Measurements from ENCODE around the gene C4A.
"Not testable (repeated sequence)": the region's sequence is repeated elsewhere in the genome, so short reads cannot be mapped to it uniquely, and the experiment has no call there.

The C4A gene

DNA sequence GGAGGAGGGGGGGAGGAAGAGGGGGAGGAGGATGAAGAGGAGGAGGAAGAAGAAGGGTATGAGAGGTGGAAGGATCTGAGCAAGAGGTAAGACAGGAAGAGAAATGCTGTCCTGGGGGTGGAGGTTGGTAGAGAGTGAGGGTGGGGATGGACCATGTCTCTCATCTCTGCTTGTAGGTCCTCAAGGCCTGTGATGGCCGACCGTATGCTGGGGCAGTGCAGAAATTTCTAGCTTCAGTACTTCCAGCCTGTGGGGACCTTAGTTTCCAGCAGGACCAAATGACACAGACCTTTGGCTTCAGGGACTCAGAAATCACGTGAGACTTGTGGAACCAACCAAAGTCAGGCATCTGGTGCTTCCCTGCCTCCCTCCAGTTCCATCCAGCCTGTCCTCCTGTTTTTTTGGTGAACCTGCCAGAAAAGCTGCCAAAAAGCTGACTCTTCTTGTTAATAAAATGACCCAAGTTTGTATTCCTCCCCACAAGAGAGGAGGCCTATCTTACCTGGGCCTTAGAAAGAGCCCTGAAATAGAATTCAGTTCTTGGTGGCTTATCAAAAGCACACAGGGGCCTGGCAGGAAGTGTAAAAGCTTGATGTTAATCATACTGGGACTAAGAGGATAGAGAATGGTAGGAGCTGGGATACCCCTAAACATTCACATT is 2.5 kb upstream of the C4A start:
- no peak for DNase-seq (ENCODE audit: low read depth in 2 of 2)

DNA sequence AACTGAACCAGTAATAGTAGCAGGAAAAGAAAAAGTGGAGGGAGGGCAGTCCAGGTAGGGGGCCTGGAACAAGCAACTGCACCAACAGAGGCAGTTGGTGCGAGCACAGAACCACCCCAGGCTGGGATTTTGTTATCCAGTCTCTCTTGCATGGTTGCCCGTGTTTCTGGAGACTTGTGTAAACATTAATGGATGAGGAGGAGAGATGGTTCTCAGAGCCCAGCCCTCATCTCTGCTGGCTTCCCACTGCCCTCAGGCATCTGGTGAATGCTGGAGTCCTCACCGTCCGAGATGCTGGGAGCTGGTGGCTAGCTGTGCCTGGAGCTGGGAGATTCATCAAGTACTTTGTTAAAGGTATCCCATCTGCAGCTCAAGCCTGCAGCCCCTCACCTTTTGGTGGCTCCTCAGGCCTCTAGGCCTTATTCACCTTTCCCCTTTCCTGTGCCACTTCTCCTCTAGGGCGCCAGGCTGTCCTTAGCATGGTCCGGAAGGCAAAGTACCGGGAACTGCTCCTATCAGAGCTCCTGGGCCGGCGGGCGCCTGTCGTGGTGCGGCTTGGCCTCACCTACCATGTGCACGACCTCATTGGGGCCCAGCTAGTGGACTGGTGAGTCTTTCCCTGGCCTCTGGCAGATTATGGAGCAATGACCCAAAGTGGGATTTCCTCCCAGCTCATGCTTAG is 1.5 kb upstream of the C4A start:
- not testable (repeated sequence) for DNase-seq (ENCODE audit: low read depth in 2 of 2)

DNA sequence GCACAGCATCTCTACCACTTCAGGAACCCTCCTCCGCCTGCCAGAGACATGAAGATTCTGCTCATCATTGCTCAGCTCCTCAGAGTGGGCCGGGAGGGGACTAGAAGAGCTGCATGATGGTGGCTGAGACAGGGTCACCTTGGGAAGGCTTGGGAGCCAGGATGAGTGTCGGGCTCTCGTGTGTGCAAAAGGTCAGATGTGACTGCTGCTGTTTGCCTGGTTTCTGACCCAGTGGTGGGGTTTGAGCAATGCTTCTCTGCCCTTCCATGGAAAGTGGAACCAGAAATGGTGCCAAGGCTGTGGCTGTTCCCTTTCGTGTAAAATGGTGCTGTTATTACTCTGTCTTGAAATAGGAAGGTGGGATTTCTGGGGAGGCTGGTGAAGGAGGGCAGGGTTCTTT is 859 bp upstream of the C4A start:
- not testable (repeated sequence) for DNase-seq (ENCODE audit: low read depth in 2 of 2)

DNA sequence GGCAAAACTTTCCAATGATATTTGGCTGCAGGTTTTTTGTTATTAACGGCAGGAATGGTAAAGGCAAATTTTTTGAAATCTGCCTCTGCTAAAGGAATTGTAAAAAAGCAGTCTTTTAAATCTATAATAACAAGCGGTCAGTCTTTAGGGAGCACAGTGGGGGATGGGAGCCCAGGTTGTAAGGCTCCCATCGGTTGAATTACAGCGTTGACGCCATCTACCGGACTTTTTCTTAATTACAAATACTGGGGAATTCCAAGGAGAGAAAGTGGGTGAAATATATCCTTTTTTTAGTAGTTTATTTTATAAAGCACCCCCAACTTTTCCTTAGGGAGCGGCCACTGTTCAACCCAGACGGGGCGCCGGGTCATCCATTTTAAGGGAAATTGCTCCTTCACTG is 7.5 kb downstream of the C4A start:
- not testable (repeated sequence) for DNase-seq (ENCODE audit: low read depth in 2 of 2)

DNA sequence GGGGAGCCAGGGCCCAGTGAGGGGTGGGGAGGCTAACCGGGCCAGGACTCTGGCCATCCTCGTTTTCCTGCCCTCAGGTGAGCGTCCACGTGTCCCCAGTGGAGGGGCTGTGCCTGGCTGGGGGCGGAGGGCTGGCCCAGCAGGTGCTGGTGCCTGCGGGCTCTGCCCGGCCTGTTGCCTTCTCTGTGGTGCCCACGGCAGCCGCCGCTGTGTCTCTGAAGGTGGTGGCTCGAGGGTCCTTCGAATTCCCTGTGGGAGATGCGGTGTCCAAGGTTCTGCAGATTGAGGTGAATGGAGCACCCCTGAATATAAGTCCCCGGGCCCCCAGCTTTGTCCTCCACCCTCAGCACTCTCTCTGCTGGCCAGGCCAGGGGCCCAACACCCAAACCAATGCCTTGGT is 12.6 kb downstream of the C4A start:
- DNase-seq (ENCODE audit: low read depth in 2 of 2) = not testable (repeated sequence)

DNA sequence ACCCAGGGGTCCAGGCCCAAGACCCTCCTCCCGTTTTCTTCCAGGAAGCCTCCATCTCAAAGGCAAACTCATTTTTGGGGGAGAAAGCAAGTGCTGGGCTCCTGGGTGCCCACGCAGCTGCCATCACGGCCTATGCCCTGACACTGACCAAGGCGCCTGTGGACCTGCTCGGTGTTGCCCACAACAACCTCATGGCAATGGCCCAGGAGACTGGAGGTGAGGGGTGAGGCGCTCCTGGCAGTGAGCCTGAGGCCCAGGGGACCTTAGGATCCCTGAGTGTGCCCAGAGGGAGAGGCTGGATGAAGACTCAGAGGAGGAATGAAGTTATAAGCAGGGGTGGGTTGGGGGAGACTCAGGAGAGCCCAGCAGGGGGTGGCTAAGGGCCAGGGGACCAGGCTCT is 14.5 kb downstream of the C4A start:
- DNase-seq (ENCODE audit: low read depth in 2 of 2) = not testable (repeated sequence)

DNA sequence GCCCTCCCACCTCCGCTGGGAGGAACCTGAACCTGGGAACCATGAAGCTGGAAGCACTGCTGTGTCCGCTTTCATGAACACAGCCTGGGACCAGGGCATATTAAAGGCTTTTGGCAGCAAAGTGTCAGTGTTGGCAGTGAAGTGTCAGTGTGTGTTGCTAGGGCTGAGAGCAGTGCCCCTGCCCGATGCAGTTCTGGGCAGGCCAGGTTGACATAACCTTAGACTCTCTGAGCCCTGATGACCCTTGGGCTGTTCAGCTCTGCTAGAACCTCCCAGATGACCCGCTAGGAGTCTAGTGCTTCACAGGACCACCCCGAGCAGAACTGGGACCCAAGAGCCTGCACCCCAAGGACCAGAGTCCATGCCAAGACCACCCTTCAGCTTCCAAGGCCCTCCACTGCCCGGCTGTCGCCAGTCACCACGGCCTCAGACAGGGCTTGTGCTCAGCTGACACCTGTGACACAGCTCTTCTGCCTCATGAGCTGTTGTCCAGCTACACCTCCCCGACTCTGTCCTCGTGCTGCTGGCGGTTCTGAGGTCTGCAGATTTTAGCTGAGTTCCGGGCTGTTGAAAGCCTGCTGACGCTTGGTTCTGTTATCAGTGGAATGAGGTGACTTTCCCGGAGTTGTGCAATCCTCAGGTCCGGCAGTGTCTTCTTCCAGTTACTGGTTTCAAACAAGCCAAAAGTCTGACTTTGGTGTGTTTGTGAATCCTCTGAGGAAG is 20.9 kb downstream of the C4A start:
- DNase-seq (ENCODE audit: low read depth in 2 of 2) = not testable (repeated sequence)

DNA sequence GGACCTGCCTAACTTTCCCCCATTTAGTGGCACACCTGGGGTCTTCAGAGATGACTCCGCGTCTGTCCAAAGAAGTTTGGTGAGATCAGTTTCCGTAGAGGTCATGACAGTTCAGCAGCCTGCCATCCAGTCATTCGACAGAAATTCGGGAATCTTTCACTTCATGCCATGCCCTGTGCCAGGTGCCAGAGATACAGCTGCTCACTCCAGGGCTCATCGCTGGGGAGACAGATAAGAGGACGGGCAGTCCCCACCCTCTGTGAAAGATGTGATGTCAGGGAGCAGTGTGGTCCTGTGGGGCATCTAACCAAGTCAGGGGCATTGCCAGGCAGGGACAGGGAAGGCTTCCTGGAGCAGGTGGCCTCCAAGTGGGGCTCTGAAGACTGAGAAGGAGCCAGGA is 21.4 kb downstream of the C4A start:
- DNase-seq (ENCODE audit: low read depth in 2 of 2) = not testable (repeated sequence)

DNA sequence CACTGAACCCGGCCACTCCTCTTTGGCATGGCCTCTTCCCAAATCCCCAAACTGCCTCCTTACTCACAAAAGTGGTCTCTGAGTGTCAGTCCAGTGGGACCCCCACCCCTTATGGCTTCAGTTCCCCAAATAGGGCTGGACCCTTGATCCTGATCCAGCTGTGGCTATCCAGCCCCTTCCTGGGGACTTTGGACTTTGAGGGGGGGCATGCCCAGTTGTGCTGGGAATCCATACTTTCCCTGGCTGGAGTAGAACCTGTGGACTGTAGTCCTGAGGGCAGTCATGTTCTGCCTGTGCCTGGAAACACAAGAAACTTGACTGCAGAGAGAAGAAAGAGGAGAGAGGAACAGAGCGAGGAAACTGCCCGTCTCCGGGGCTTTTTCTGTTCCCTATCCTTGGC is 22.5 kb downstream of the C4A start:
- not testable (repeated sequence) for DNase-seq (ENCODE audit: low read depth in 2 of 2)

DNA sequence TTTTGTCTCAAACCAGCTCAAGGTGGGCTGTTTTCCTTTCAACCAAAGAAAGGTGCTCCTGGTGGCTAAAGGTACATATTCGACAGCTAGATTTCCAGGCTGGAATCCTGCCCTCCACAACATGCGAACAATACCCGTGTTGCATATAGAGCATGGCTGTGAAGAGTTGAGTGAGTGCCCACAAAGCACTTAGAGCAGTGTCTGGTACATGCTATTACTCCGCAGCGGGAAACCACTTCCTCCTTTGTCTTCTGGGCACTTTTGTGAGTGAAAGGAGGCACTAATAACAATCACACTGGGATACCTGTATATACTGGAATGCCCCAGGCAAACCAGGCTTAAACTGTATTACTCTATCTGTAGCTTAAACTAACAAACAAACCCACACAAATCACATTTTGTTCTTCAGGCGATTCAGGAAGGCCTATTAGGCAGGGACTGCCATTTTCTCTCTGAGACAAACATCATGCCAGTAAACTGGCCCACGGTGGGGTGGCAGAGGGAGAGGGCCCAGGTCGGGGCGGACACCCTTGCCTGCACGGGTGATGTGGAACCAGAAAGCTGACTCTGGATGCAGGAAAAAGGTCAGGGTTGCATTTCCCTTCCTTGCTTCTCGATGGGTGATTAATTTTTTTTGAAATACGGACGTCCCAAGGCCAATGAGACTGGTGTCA is 23.1 kb downstream of the C4A start:
- DNase-seq (ENCODE audit: low read depth in 2 of 2) = not testable (repeated sequence)

DNA sequence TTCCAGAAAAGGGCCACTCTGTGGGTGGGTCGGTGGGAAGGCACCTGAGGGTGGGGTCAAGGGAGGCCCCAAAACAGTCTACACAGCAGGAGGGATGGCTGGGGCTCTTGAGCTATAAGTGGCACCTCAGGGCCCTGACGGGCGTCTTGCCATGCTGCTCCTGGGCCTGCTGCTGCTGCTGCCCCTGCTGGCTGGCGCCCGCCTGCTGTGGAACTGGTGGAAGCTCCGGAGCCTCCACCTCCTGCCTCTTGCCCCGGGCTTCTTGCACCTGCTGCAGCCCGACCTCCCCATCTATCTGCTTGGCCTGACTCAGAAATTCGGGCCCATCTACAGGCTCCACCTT is 23.7 kb downstream of the C4A start:
- not testable (repeated sequence) for DNase-seq (ENCODE audit: low read depth in 2 of 2)

DNA sequence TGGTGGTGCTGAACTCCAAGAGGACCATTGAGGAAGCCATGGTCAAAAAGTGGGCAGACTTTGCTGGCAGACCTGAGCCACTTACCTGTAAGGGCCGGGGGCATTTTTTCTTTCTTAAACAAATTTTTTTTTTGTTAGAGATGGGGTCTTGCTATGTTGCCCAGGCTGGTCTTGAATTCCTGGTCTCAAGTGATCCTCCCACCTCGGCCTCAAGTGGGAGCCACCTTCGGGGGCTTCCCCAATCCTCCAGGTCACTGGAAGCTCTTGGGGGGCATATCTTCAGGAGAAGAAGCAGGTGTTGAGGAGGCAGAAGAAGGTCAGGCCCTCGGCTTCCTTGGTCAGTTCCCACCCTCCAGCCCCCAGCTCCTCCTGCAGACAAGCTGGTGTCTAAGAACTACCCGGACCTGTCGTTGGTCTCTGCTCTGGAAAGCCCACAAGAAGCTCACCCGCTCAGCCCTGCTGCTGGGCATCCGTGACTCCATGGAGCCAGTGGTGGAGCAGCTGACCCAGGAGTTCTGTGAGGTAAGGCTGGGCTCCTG is 24.2 kb downstream of the C4A start:
- not testable (repeated sequence) for DNase-seq (ENCODE audit: low read depth in 2 of 2)

DNA sequence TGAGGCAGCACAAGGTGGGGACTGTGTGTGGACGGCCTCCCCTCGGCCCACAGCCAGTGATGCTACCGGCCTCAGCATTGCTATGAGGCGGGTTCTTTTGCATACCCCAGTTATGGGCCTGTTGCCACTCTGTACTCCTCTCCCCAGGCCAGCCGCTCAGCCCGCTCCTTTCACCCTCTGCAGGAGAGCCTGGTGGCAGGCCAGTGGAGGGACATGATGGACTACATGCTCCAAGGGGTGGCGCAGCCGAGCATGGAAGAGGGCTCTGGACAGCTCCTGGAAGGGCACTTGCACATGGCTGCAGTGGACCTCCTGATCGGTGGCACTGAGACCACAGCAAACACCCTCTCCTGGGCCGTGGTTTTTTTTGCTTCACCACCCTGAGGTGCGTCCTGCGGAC is 25.2 kb downstream of the C4A start:
- DNase-seq (ENCODE audit: low read depth in 2 of 2) = not testable (repeated sequence)

DNA sequence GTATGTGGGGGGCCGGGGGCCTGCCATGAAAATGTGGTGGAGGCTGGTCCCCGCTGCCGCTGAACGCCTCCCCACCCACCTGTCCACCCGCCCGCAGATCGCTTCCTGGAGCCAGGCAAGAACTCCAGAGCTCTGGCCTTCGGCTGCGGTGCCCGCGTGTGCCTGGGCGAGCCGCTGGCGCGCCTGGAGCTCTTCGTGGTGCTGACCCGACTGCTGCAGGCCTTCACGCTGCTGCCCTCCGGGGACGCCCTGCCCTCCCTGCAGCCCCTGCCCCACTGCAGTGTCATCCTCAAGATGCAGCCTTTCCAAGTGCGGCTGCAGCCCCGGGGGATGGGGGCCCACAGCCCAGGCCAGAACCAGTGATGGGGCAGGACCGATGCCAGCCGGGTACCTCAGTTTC is 26.2 kb downstream of the C4A start:
- not testable (repeated sequence) for DNase-seq (ENCODE audit: low read depth in 2 of 2)

DNA sequence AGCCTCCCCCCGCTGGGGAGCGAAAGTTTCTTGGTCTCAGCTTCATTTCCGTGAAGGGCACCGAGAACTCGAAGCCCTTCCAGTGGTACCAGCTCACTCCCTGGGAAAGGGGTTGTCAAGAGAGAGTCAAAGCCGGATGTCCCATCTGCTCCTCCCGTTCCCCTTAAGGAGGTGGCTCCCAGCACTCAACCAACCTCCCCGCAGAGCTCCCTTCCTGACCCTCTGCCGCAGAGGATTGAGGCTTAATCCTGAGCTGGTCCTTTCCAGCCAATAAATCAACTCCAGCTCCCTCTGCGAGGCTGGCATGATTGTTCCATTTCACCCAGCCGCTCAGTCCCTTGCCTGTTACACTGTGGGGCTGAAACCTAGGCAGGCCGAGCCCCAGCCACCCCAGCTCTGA is 26.8 kb downstream of the C4A start:
- not testable (repeated sequence) for DNase-seq (ENCODE audit: low read depth in 2 of 2)

DNA sequence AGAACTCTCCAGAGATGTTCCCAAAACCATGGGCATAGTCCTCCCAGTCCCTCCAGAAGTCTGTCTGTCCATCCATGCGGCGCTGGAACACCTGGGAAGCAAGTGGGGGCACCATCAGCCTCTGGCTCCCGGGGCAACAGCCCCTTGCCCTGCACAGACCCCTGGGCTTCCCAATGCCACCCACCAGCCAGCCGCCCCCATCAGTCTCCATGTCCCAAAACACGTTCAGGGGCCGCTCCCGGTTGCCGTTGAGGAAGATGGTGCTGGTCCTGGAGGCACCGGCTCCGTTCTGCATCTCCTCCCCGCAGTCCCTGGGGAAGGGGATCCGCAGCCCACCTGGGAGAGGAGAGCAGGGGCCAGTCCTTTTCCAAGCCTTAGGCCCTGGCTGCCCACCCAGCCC is 27.7 kb downstream of the C4A start:
- DNase-seq (ENCODE audit: low read depth in 2 of 2) = not testable (repeated sequence)

DNA sequence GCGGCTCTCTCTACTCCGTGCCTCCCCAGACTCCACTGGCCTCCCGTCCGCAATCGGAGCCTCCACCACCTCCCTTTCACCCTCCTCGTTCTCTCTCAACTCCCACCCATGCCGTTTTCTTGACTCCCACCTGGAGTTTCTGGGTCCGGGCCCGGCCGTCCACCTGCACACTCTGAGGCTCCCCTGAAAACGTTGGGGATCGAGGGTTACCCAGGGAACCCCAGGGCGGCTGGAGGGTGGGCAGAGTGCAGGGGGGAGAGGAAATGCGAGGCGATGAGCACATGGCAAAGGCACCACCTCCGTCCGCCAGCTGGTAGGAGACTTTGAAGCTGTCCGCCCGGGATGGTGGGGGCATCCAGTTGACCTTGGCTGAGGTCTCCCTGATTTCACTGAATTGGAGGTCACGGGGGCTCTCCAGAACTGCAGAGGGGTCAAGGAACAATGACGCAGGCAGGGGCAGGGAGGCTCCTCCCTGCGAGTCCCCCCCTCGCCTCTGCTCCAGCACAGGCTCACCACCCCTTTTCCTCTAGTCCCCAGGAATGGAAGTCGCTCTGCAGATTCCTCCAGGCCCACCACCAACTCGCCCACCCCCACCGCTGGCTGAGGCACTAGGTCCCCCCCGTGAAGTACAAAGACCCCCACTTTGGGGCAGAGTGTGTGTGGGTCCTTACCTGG is 29.1 kb downstream of the C4A start:
- not testable (repeated sequence) for DNase-seq (ENCODE audit: low read depth in 2 of 2)

DNA sequence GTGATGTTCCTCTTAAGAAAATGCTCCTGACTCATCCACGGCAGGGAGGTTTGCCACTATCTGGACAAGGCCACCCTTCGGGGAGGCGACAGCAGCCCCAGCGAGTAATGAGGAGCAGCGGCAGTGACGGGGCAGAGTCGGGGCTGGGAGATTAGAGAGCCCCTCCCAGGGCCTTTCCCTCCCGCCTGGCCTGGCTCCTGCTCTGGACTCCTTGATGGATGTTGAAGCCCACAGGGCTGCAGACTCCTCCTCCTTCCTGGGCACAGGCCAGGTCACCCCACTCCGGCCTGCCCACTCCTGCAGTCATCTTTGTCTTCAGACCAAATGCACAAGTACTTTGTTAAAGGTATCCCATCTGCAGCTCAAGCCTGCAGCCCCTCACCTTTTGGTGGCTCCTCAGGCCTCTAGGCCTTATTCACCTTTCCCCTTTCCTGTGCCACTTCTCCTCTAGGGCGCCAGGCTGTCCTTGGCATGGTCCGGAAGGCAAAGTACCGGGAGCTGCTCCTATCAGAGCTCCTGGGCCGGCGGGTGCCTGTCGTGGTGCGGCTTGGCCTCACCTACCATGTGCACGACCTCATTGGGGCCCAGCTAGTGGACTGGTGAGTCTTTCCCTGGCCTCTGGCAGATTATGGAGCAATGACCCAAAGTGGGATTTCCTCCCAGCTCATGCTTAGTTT is 31.2 kb downstream of the C4A start:
- DNase-seq (ENCODE audit: low read depth in 2 of 2) = not testable (repeated sequence)

DNA sequence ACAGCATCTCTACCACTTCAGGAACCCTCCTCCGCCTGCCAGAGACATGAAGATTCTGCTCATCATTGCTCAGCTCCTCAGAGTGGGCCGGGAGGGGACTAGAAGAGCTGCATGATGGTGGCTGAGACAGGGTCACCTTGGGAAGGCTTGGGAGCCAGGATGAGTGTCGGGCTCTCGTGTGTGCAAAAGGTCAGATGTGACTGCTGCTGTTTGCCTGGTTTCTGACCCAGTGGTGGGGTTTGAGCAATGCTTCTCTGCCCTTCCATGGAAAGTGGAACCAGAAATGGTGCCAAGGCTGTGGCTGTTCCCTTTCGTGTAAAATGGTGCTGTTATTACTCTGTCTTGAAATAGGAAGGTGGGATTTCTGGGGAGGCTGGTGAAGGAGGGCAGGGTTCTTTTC is 31.9 kb downstream of the C4A start:
- DNase-seq (ENCODE audit: low read depth in 2 of 2) = not testable (repeated sequence)

DNA sequence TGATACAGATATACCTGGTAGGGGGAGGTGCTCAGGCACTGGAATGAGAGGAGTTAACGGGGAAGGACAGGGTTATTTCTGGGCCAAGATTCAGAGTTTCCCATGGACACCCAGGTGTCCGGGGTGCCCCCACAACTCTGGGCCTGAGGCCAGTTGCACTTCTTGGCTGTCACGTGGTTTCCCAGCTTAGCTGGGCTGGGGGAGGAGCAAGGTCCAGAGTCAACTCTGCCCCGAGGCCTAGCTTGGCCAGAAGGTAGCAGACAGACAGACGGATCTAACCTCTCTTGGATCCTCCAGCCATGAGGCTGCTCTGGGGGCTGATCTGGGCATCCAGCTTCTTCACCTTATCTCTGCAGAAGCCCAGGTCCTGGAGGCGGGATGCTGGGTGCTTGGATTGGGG is 32.7 kb downstream of the C4A start, which contains the start of gene C4B:
Gene C4B (plus strand): TSS at position 249 of the 400 bp plus-strand sequence. CDS start 51 bp downstream, at position 300.
- DNase-seq (ENCODE audit: low read depth in 2 of 2) = not testable (repeated sequence)

DNA sequence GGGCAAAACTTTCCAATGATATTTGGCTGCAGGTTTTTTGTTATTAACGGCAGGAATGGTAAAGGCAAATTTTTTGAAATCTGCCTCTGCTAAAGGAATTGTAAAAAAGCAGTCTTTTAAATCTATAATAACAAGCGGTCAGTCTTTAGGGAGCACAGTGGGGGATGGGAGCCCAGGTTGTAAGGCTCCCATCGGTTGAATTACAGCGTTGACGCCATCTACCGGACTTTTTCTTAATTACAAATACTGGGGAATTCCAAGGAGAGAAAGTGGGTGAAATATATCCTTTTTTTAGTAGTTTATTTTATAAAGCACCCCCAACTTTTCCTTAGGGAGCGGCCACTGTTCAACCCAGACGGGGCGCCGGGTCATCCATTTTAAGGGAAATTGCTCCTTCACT is 40.2 kb downstream of the C4A start:
- DNase-seq (ENCODE audit: low read depth in 2 of 2) = not testable (repeated sequence)
